Brain microvascular endothelial cell (primary cell): ENCODE results near the gene METTL26.
A peak's percentile ranks its signal among the peaks of the same experiment; 100 is the strongest.

ENCODE experiments used
- DNase-seq: peaks from one replicate; pipeline ENCODE4 v3.0.0-alpha.2; 2020
- H3K27ac ChIP-seq: fragments of 250-450 bp; sonication (Bioruptor Pico); 2 replicates; pipeline ENCODE4 v1.5.1; 2020; ENCODE audit warnings: mild to moderate bottlenecking, moderate library complexity
- H3K27me3 ChIP-seq: fragments of 250-450 bp; sonication (Bioruptor Pico); replicated peaks from 2 replicates; pipeline ENCODE4 v1.5.1; 2020; ENCODE audit warnings: mild to moderate bottlenecking
- H3K36me3 ChIP-seq: fragments of 250-450 bp; sonication (Bioruptor Pico); replicated peaks from 2 replicates; pipeline ENCODE4 v1.5.1; 2020; ENCODE audit warnings: mild to moderate bottlenecking
- H3K4me3 ChIP-seq: 2 replicates; pipeline ENCODE4 v1.5.1; 2011; ENCODE audit warnings: low read depth, mild to moderate bottlenecking, control low read depth, low read length, moderate library complexity
- in situ Hi-C: cut with HindIII; loops from 2 replicates; pipeline ENCODE4 v1.10.0; 2017; ENCODE audit warnings: low sequenced_read_pairs, low pct_ligation_motif_present
- TF ChIP-seq, protein P1 (sequence below): IDR thresholded peaks from 2 replicates; pipeline ENCODE4 v1.5.1; 2011; ENCODE audit warnings: low read depth, mild to moderate bottlenecking, moderate library complexity, low read length, control low read depth, inconsistent platforms; ENCODE audit errors: missing control alignments

The METTL26 gene

GRCh38 chr16:615122-615521, 21.0 kb downstream of the METTL26 start:
- in situ Hi-C loops: no loop called here
- Histone ChIP-seq H3K27ac (no peak overlapping the region), H3K36me3 (no peaks in the 10 kb centered on the region), H3K4me3 (no peak overlapping the region), H3K27me3 (no peaks in the 10 kb centered on the region)
- no peak for DNase-seq
- TF ChIP-seq, protein P1, sequence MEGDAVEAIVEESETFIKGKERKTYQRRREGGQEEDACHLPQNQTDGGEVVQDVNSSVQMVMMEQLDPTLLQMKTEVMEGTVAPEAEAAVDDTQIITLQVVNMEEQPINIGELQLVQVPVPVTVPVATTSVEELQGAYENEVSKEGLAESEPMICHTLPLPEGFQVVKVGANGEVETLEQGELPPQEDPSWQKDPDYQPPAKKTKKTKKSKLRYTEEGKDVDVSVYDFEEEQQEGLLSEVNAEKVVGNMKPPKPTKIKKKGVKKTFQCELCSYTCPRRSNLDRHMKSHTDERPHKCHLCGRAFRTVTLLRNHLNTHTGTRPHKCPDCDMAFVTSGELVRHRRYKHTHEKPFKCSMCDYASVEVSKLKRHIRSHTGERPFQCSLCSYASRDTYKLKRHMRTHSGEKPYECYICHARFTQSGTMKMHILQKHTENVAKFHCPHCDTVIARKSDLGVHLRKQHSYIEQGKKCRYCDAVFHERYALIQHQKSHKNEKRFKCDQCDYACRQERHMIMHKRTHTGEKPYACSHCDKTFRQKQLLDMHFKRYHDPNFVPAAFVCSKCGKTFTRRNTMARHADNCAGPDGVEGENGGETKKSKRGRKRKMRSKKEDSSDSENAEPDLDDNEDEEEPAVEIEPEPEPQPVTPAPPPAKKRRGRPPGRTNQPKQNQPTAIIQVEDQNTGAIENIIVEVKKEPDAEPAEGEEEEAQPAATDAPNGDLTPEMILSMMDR: no peak

GRCh38 chr16:610513-611381, 25.4 kb downstream of the METTL26 start:
- no peak for DNase-seq
- no peaks in the 10 kb centered on the region for H3K36me3 ChIP-seq
- H3K27ac ChIP-seq: no peak overlapping the region
- TF ChIP-seq, protein P1: peak; percentile 72
- no peaks in the 10 kb centered on the region for H3K27me3 ChIP-seq
- in situ Hi-C loops: no loop called here
- no peak overlapping the region for H3K4me3 ChIP-seq

- Histone ChIP-seq H3K36me3 (no peaks in the 10 kb centered on the region), H3K27me3 (no peaks in the 10 kb centered on the region), H3K27ac (no peak overlapping the region), H3K4me3 (no peak overlapping the region)
- TF ChIP-seq, protein P1: no peak
- no peak for DNase-seq
- in situ Hi-C loops: no loop called here
Observed at GRCh38 chr16:609984-610383, 26.1 kb downstream of the METTL26 start.

DNA sequence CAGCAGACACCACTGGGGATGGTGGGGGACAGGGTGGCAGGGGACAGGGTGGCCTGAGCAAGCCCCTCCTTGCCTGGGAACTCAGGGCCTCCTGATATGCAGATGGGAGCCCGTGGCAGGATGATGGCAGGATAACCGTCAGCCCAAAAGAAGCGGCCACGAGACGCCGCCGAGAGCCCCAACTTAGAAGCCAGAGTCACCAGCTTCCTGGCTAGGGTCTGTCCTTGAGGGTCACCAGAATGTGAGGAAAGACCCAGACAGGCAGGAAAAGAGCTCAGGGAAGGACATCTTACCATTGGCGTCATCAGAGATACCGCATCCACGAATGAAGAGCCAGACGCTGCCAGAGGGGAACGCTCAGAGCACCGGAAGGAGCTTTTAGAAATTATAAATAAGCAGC, 26.8 kb downstream of the METTL26 start:
- in situ Hi-C loops: no loop called here
- H3K27me3 ChIP-seq: no peaks in the 10 kb centered on the region
- H3K36me3 ChIP-seq: no peaks in the 10 kb centered on the region
- DNase-seq: no peak
- H3K4me3 ChIP-seq: no peak overlapping the region
- H3K27ac ChIP-seq: no peak overlapping the region
- TF ChIP-seq, protein P1: no peak

GRCh38 chr16:608019-608418, 28.1 kb downstream of the METTL26 start:
- TF ChIP-seq, protein P1: no peak
- H3K27ac ChIP-seq: no peak overlapping the region
- no peak for DNase-seq
- no peak overlapping the region for H3K4me3 ChIP-seq
- in situ Hi-C loops: no loop called here
- H3K27me3 ChIP-seq: no peaks in the 10 kb centered on the region
- no peaks in the 10 kb centered on the region for H3K36me3 ChIP-seq
